ENCODE results near the gene LRRC41.
A peak's percentile ranks its signal among the peaks of the same experiment; 100 is the strongest.

The LRRC41 gene

GRCh38 chr1:46303038-46303871 is at the start of gene LRRC41, which contains the start of gene UQCRH:
TSS of gene LRRC41 (minus strand) at chr1:46303616. CDS start at chr1:46303322, 294 bp downstream.
TSS of gene UQCRH (plus strand) at chr1:46303698. CDS start at chr1:46303767, 69 bp downstream.
- no peak for TF ChIP-seq CTCF (IDR thresholded peaks at IDR 0.05)
- H3K4me3 ChIP-seq: peak within 1 kb of the TSS; percentile 97
- peak within 1 kb of the TSS; percentile 89 to 99 for H3K27ac ChIP-seq
- DNase-seq (ENCODE audit: low spot score): peak; percentile 97

GRCh38 chr1:46352363-46352762 is 48.9 kb upstream of the LRRC41 start:
- no peak for TF ChIP-seq CTCF (IDR thresholded peaks at IDR 0.05)
- H3K27ac ChIP-seq: no peak overlapping the region
- DNase-seq (ENCODE audit: low spot score): no peak
- no peak overlapping the region for H3K4me3 ChIP-seq

GRCh38 chr1:46345281-46345680 is 41.9 kb upstream of the LRRC41 start:
- DNase-seq (ENCODE audit: low spot score): no peak
- TF ChIP-seq CTCF (IDR thresholded peaks at IDR 0.05): no peak
- no peak overlapping the region for H3K27ac ChIP-seq
- no peak overlapping the region for H3K4me3 ChIP-seq

GRCh38 chr1:46344481-46344880 is 41.1 kb upstream of the LRRC41 start:
- Histone ChIP-seq H3K27ac (no peak overlapping the region), H3K4me3 (no peak overlapping the region)
- DNase-seq (ENCODE audit: low spot score): no peak
- no peak for TF ChIP-seq CTCF (IDR thresholded peaks at IDR 0.05)

GRCh38 chr1:46343705-46344104 is 40.3 kb upstream of the LRRC41 start:
- no peak for DNase-seq (ENCODE audit: low spot score)
- no peak for TF ChIP-seq CTCF (IDR thresholded peaks at IDR 0.05)
- no peak overlapping the region for H3K27ac ChIP-seq
- H3K4me3 ChIP-seq: no peak overlapping the region

- no peak for DNase-seq (ENCODE audit: low spot score)
- TF ChIP-seq CTCF (IDR thresholded peaks at IDR 0.05): no peak
- Histone ChIP-seq H3K27ac (no peak overlapping the region), H3K4me3 (no peak overlapping the region)
Observed at GRCh38 chr1:46343351-46343695, 39.9 kb upstream of the LRRC41 start.

Data from coronary artery (tissue), 2 donors.